HG02678 (cell line): ENCODE data around the gene CRISP3.

Source experiments
- ATAC-seq: cut with Tn5 transposase; IDR thresholded peaks from one replicate; pipeline ENCODE4 v1.9.1; 2021; ENCODE audit warnings: mild to moderate bottlenecking, moderate library complexity; ENCODE audit not compliant: unreplicated experiment

Gene CRISP3

DNA sequence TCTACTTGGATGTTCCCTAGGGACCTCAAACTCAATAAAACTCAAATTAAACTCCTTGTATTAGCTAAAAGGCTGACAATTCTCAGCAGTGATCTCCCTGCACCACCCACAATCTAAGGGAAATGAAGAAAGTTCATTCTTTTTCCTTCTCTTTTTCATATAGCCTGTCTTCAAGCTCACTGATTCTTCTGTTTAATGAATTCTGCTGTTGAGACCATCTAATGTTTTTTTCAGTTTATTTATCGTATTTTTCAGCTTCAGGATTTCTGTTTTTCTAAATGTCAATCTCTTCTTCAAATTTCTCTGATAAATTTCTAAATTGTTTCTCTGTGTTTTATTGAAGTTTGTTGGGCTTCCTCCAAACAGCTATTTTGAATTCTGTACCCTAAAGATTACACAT is 50.7 kb downstream of the CRISP3 start:
- no peak for ATAC-seq

DNA sequence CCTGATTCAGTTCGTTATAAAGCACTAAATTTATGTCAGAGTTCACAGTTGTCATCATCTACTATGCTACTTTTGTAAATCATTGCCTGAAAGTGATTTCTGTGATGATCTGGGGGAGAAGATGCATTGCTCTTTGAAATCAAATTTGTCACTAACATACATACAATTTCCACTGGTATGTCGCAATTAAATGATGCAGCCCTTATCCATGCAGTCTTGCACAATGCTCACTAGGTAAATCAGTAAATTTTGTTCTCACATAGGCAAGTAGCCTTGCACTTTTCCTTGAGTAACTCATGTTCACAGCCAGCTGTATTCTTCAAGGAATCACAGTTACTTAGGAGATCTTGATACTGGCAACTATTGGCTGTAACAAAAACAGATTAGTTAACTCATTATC is 51.7 kb downstream of the CRISP3 start:
- ATAC-seq, result no peak
